Stimulated activated effector memory CD8-positive, alpha-beta T cell treated with anti-CD3 and anti-CD28 coated beads, Interleukin-12 subunit alpha, Interleukin-12 subunit beta, amount 100 ng/mL, for 72 hours (primary cell): ENCODE results near the gene SLC16A5.
A peak's percentile ranks its signal among the peaks of the same experiment; 100 is the strongest.
"Not testable (repeated sequence)": the region's sequence is repeated elsewhere in the genome, so short reads cannot be mapped to it uniquely, and the experiment has no call there.

Experiments used
- ATAC-seq: fragments of 150-1000 bp; cut with Tn5 transposase; 2 replicates; pipeline ENCODE4 v1.10.0; 2021
- DNase-seq, 2 donors: peaks; one replicate each; pipeline ENCODE4 v3.0.0; 2021 to 2022; ENCODE audit warnings: low spot score in 2 of 2
- H3K27ac Mint-ChIP-seq: one replicate; pipeline ENCODE4 v1.8.0; 2022; ENCODE audit warnings: mild to moderate bottlenecking, mixed read lengths
- H3K36me3 Mint-ChIP-seq: one replicate; pipeline ENCODE4 v1.8.0; 2022; ENCODE audit warnings: mild to moderate bottlenecking, mixed read lengths
- H3K4me1 Mint-ChIP-seq: one replicate; pipeline ENCODE4 v1.8.0; 2022; ENCODE audit warnings: mixed read lengths
- H3K4me3 Mint-ChIP-seq: one replicate; pipeline ENCODE4 v1.8.0; 2022; ENCODE audit warnings: mild to moderate bottlenecking, mixed read lengths
- H3K9me3 Mint-ChIP-seq: one replicate; pipeline ENCODE4 v1.8.0; 2022; ENCODE audit warnings: mixed read lengths

Gene SLC16A5

DNA sequence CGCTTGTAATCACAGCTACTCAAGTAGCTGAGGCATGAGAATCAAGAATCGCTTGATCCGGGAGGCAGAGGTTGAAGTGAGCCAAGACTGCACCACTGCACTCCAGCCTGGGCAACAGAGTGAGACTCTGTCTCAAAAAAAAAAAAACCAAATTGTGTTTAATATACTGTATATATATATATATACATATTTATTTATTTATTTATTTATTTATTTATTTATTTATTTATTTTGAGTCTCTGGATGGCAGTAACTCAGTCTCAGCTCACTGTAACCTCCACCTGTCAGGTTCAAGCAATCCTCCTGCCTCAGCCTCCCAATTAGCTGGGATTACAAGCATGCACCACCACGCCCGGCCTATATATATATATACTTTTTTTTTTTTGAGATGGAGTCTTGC, 14.8 kb upstream of the SLC16A5 start:
- not testable (repeated sequence) for H3K9me3 Mint-ChIP-seq, H3K36me3 Mint-ChIP-seq, H3K4me3 Mint-ChIP-seq, DNase-seq, H3K27ac Mint-ChIP-seq, ATAC-seq, H3K4me1 Mint-ChIP-seq

DNA sequence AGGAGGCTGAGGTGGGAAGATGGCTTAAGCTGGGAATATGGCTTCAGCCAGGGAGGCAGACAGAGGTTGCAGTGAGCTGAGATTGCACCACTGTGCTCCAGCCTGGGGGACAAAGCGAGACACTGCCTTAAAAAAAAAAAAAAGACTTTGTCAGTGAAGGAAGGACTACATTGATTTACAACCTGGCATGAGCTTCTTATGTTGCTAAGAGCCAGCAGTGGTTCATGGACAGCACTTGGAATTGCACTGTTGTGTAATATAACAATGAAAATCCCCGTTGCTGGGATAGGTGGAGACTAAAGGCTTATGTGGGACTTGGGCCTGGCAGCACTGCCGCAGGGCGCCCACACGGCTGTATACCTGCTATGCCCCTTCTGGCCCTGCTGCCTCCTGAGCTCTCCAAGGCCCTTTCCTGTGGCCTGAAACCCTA, 14.1 kb upstream of the SLC16A5 start:
- Mint-ChIP-seq H3K4me1 (peaks cover 9% of the 10 kb centered on the region), H3K36me3 (no peaks in the 10 kb centered on the region)

DNA sequence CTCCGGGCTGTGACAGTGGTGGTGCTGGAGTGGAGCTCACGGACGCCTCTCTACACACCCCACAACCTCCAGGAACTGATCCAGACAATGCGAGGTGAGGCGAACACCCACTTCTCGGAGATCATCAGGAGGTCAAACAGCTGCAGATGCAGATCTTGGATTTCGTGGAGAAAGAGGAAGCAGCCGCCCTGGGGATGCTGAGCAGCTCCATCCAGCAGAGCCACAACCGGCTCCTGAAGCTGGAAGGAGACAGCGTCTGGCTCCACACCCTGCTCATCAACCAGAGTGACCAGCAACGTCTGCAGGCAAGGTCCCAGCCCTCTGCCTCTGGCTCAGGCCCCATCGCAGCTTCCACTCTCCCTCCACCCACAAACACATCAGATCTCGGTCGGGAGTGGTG, 13.2 kb upstream of the SLC16A5 start:
- H3K36me3 Mint-ChIP-seq, result no peaks in the 10 kb centered on the region
- DNase-seq, result no peak
- peaks cover 16% of the 10 kb centered on the region for H3K4me1 Mint-ChIP-seq
- H3K27ac Mint-ChIP-seq, result no peak overlapping the region
- no peaks in the 10 kb centered on the region for H3K9me3 Mint-ChIP-seq
- no peak for ATAC-seq
- no peak overlapping the region for H3K4me3 Mint-ChIP-seq

More for the DNA sequence above, 14.1 kb upstream of the SLC16A5 start:
- Mint-ChIP-seq H3K9me3 (no peaks in the 10 kb centered on the region), H3K4me3 (no peak overlapping the region), H3K27ac (no peak overlapping the region)
- ATAC-seq (no peak), DNase-seq (no peak)

DNA sequence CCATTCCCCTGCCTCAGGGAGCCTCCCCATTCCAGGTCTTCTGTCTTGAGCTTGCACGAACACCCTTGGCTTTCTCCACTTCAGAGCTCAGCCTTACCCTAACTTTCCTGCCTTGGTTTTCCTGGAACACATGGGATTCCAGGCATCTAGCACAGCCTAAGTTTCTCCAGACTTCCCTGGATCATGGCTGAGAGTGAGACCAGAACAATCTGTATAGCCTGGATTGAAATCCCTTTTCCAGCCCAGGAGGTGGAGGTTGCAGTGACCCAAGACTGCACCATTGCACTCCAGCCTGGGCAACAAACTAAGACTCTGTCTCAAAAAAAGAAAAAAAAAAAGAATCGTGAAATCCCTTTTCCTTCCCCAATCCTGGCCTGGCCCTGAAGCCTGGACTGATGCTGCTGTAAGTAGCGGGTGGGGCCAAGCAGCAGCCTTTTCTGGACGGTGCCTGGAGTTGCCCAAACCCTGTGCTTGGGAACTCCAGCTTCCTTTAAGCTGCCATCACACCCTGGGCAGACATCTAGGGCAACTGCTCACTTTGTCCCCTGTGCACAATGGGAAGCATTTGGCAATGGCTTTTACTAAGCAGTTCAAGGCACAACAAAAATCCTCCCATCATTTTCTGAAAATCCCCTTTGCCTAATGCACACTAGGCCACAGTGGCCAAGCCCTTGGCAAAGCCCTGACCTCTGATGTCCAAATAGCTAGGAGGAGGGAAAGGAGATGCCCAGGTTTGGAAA, 12.0 kb upstream of the SLC16A5 start:
- Mint-ChIP-seq H3K4me1 (peaks cover 16% of the 10 kb centered on the region), H3K4me3 (no peak overlapping the region), H3K27ac (no peak overlapping the region), H3K9me3 (no peaks in the 10 kb centered on the region), H3K36me3 (no peaks in the 10 kb centered on the region)
- ATAC-seq, result no peak
- DNase-seq, result no peak

DNA sequence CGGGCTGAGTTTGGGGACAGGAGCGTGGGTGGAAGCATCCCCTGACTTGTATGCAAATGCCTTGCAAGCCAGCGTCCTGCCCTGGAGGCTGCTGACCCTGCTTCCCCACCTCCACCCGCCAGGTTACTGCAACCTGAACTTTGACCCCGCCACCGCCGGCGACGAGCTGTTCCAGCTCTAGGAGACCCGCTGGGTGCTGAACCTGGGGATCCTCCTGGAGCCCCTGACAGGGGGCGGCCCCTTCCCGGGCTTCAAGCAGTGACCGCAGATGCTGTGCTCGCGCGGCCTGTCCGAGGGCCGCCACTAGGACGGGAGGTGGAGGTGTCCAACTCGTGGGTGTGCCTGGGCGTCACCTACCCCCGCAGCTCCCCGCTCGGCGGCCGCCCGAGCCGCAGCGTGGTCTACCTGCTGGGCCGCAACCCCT, 10.7 kb upstream of the SLC16A5 start:
- Mint-ChIP-seq H3K4me3 (peak overlapping the region; percentile 72), H3K36me3 (no peaks in the 10 kb centered on the region), H3K9me3 (no peaks in the 10 kb centered on the region), H3K4me1 (peaks cover 16% of the 10 kb centered on the region), H3K27ac (peak overlapping the region; percentile 80)
- no peak for DNase-seq
- no peak for ATAC-seq

DNA sequence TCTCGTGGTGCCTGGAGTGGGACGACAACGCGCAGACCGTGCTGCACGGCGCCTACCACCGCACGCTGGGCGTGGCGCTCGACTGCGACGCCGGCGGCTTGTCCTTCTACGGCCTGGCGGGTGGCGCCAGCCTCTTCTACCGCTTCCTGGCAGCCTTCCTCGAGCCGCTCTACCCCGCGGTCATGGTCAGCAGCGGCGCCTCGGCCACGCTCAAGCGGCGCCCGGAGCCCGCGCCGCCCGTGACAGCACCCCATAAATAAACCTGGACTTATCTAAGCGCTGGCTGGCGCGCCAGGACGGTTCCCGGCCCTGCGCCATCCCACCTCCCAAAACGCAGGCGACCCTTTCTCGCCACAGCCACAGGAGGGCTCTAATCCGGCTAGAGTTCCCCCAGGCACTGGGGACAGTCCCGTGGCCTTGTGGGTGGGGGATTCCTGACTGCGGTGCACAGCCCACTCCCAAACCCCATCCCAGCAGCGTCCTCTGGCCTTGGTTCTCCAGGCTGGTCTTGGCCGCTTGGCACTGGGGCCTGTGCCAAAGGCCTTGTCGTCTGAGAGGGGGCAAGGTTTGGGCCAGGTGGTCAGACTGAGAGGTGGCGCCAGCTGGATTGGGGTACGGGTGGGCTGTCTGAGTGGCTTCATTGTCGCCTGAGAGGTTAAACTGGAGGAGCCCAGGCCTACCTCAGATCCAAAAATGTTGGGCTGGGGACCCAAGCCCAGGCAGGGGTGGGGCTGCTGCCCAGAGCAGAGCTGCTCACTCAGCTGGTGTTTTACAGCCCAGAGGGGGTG, 10.1 kb upstream of the SLC16A5 start:
- Mint-ChIP-seq H3K4me1 (peaks cover 16% of the 10 kb centered on the region), H3K27ac (peak overlapping the region; percentile 80), H3K4me3 (peak overlapping the region; percentile 72), H3K9me3 (no peaks in the 10 kb centered on the region), H3K36me3 (no peaks in the 10 kb centered on the region)
- ATAC-seq (peak; percentile 84), DNase-seq (peak; percentile 27 to 66)

DNA sequence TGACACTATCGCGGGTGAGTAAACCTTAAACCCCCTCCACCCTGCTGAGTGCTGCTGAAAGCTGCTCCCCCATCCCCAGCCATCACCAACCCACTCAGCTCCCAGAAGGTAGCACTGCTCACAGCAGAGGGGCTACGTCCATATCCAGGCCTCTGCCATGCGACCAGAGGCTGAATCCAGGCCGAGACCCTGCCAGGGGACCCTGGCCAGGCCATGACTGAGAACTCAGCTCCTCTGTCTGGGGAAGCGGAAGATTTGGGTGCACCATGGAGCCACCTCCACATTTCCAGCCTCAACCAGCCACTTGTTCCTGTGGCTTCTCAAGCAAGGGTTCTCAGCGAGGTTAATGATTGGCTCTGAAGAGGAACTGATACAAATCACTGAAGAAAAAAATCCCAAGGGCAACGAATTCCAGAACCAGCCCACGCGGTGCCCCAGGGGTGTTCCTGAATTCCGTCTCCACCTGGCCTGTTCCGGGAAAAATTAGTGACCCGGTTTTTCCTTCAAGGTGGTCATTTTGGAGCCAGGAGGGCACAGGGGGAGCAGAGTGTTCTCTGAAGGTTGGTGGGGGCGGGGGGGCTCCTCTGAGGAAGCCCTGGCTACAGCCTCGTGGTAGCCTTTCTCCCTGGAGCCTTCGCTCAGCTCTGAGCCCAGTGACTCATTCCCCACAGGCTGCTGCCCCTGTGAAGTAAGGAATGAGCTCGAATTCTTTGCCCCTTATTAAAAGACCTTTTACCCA, 9.3 kb upstream of the SLC16A5 start:
- Mint-ChIP-seq H3K4me3 (peak overlapping the region; percentile 72), H3K9me3 (no peaks in the 10 kb centered on the region), H3K36me3 (no peaks in the 10 kb centered on the region), H3K4me1 (peaks cover 16% of the 10 kb centered on the region), H3K27ac (peak overlapping the region; percentile 80)
- ATAC-seq, result no peak
- no peak for DNase-seq

DNA sequence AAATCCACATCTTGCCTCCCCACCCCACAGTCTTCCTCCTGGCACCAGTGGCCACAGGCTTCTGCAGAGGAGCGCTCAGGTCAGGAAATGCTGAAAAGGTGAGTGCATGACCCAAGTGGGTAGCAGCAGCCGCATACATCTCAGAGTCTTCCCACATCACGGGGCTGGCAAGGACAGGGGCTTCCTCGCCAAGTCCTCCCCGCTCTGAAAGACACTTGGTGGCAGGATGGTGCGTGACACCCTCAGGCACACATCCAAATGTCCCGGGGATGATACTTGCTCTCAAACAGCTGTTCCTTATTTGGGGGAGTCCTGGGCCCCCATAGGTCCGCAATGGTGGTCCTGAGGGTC, 8.8 kb upstream of the SLC16A5 start:
- no peak for DNase-seq
- H3K4me3 Mint-ChIP-seq, result peak overlapping the region; percentile 72
- no peaks in the 10 kb centered on the region for H3K36me3 Mint-ChIP-seq
- H3K9me3 Mint-ChIP-seq, result no peaks in the 10 kb centered on the region
- H3K27ac Mint-ChIP-seq, result no peak overlapping the region
- no peak for ATAC-seq
- H3K4me1 Mint-ChIP-seq, result peaks cover 16% of the 10 kb centered on the region

DNA sequence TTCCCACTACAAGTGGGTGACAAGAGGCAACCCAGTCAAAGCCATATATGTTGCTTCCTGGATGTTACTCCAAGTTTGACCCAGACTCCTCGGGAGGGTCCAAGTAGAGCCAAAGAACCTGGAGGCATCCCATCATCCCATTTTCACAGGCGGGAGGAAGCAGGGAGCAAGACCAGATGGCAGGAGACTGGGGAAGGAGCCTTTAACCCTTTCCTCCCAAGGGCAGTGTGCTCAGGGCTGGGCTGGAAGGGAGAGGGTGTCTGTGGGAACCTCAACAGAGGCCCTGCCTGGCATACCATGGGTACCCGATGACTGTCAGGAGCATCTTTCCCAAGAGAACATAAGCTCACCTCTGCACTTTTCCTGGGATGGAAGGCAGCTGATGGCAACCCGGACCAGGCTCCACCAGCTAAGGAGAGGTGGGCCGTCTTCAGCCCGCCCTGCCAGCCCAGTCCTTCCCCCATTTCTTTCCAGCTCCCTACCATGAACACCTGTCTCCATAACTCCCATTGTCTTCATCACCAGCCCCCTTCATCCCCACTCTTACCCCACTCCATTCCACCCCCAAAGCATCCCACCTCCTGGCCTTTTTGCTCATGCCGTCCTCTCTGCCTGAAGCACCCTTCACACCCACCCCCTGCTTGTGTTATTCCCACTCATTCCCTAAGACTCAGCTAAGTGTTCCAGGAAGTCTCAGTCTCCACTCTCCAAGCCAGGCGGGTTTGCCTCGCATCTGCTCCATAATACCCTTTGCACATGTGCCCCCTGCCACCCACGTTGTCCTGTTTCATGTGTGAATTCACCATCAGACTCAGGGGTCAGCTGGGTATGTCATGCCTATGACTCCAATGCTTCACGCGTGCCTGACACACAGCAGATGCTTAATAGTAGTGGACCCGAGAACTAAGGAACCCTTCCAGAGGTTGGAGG, 5.9 kb upstream of the SLC16A5 start:
- H3K27ac Mint-ChIP-seq, result peak overlapping the region; percentile 15
- no peaks in the 10 kb centered on the region for H3K36me3 Mint-ChIP-seq
- H3K9me3 Mint-ChIP-seq, result no peaks in the 10 kb centered on the region
- no peak overlapping the region for H3K4me3 Mint-ChIP-seq
- ATAC-seq, result no peak
- no peak for DNase-seq
- peaks cover 22% of the 10 kb centered on the region for H3K4me1 Mint-ChIP-seq

DNA sequence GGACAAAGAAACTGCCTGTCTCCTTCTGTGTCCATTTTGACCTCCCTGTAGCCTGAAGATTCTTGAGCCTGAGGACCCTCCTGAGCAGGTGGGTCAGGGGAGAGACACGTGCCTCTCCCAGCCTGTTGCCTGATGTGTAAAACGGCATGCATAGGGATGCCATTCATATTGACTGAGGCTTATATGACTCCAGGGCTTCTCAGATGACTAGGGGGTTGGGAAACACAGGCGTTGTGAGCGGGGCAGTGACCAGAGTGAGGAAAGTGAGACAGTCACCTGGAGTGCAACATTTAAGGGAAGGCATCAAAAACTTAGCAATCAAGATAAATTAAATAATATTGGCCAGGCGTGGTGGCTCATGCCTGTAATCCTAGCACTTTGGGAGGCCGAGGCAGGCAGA, 5.1 kb upstream of the SLC16A5 start:
- H3K27ac Mint-ChIP-seq, result peak overlapping the region; percentile 15
- no peak overlapping the region for H3K4me3 Mint-ChIP-seq
- no peak for DNase-seq
- ATAC-seq, result no peak
- no peaks in the 10 kb centered on the region for H3K36me3 Mint-ChIP-seq
- peaks cover 24% of the 10 kb centered on the region for H3K4me1 Mint-ChIP-seq
- H3K9me3 Mint-ChIP-seq, result no peaks in the 10 kb centered on the region

DNA sequence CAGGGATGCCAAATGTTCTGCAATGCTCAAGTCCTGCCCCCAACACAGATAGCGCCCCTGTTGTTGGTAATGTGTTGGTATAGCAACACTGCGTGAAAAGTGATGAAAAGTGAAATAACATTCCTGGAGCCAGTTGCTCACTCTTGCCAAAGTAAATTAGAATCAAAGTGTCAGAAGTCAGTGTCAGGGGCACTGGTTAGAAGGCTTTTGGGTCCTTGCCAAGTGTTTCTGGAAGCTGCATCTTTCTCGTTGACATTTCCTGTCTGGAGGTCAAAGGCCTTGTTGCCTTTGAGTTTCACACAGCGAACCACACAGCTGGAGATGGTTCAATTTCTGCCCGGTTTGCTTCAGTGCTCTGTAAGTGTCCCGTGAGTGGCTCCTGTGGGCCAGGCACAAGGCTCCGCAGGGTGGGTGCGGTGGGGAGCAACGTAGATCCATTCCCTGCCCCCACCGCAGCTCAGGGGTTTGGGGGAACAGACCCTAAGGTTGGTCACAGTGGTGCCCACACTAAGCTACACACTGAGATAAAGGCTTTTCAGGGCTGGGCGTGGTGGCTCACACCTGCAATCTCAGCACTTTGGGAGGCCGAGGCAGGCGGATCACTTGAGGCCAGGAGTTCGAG, 3.6 kb upstream of the SLC16A5 start:
- H3K9me3 Mint-ChIP-seq, result no peaks in the 10 kb centered on the region
- ATAC-seq (no peak), DNase-seq (no peak)
- H3K27ac Mint-ChIP-seq, result no peak overlapping the region
- H3K4me3 Mint-ChIP-seq, result no peak overlapping the region
- no peaks in the 10 kb centered on the region for H3K36me3 Mint-ChIP-seq
- peaks cover 21% of the 10 kb centered on the region for H3K4me1 Mint-ChIP-seq

DNA sequence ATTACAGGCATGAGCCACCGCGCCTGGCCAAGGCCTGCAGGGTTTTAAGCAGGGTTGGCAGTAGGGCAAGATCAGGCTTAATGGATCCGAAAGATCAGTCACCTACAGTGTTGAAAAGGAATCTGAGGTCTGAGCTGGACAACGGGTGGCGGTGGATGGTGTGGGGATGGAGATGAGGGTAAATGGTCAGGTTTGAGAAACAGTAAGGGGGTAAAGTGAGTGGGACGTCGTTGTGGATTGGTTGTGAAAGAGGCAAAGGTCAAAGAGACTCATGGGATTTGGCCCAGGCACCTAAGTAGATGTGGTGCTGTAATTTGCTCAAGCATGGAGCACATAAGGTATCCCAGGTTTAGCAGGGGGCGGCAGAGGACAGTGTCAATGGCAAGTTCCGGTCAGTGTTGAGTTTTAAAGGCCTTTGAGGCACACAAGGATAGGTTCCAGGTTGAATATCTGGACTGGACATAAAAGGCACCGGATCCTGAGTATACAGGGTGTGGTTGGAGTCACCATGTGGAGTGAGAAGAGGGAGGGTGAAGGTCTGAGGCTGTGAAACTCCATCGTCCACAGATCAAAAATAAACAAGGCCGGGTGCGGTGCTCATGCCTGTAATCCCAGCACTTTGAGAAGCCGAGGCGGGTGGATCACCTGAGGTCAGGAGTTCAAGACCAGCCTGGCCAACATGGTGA, 1.1 kb upstream of the SLC16A5 start:
- ATAC-seq (no peak), DNase-seq (no peak)
- Mint-ChIP-seq H3K4me1 (peaks cover 22% of the 10 kb centered on the region), H3K4me3 (peak overlapping the region; percentile 69), H3K9me3 (no peaks in the 10 kb centered on the region), H3K36me3 (no peaks in the 10 kb centered on the region), H3K27ac (peak overlapping the region; percentile 71)

DNA sequence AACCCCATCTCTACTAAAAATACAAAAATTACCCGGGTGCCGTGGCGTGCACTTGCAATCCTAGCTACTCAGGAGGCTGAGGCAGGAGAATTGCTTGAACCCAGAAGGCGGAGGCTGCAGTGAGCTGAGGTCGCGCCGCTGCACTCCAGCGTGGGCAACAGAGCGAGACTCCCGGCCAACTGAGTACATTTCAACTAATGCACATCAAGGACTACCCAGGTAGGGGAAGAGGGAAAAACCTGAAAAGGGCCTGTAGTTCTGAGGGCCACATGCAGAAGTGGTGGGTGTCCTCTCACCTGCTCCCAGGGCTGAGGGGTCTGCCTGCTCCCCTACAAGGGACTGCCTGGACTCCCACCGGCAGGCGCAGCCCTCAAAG, 584 bp upstream of the SLC16A5 start:
- ATAC-seq, result no peak
- H3K4me1 Mint-ChIP-seq, result peaks cover 26% of the 10 kb centered on the region
- no peaks in the 10 kb centered on the region for H3K9me3 Mint-ChIP-seq
- DNase-seq, result peak in 1 of 2 donors; percentile 61
- peak overlapping the region; percentile 71 for H3K27ac Mint-ChIP-seq
- H3K36me3 Mint-ChIP-seq, result no peaks in the 10 kb centered on the region
- H3K4me3 Mint-ChIP-seq, result peak overlapping the region; percentile 69
